HG02885 (cell line): ENCODE results near the gene RBM15.

ENCODE experiments used
- ATAC-seq: cut with Tn5 transposase; IDR thresholded peaks from one replicate; pipeline ENCODE4 v1.9.1; 2021; ENCODE audit warnings: mild to moderate bottlenecking; ENCODE audit not compliant: unreplicated experiment, poor library complexity

RBM15 gene

GRCh38 chr1:110393691-110394492 is 54.7 kb downstream of the RBM15 start:
- ATAC-seq, result no peak

- no peak for ATAC-seq
Observed at GRCh38 chr1:110394493-110394820, 55.3 kb downstream of the RBM15 start.
